A549 (cell line): ENCODE measurements around the gene SMYD4.

Source experiments
- ATOH8 ChIP-seq: fragments of 250-450 bp; sonication (Bioruptor Pico); IDR thresholded peaks from 2 replicates; pipeline ENCODE4 v1.5.0; 2020; ENCODE audit warnings: low read depth, mild to moderate bottlenecking, moderate library complexity
- CEBPB ChIP-seq, 2 experiments: fragments of >200 bp in 1 of 2; sonication (Bioruptor Twin) in 1 of 2; formaldehyde crosslinking in 1 of 2; IDR thresholded peaks; 2 replicates each; pipeline ENCODE4 v1.6.1; 2012 to 2016
- CTCF ChIP-seq: fragments of >200 bp; sonication (Bioruptor Twin); formaldehyde crosslinking; IDR thresholded peaks from 3 replicates; pipeline ENCODE4 v1.5.1; 2016
- E2F6 ChIP-seq: IDR thresholded peaks from 2 replicates; pipeline ENCODE4 v1.6.1; 2012; ENCODE audit warnings: low read depth, borderline replicate concordance
- EP300 ChIP-seq, 2 experiments: fragments of >200 bp; sonication (Bioruptor Twin); formaldehyde crosslinking; IDR thresholded peaks; 2 replicates in 1 of 2; 3 replicates in 1 of 2; pipeline ENCODE4 v1.6.1; 2016 to 2017
- MYC ChIP-seq: IDR thresholded peaks from 2 replicates; pipeline ENCODE4 v1.6.1; 2012; ENCODE audit warnings: mild to moderate bottlenecking, inconsistent platforms, low read length, improper control_type of control experiment, borderline replicate concordance
- POLR2A ChIP-seq: IDR thresholded peaks from 2 replicates; pipeline ENCODE4 v1.6.1; 2012; ENCODE audit warnings: mild to moderate bottlenecking, low read length
- RNF2 ChIP-seq: fragments of 200-600 bp; sonication (generic); IDR thresholded peaks from 2 replicates; pipeline ENCODE4 v1.6.1; 2016; ENCODE audit warnings: low read depth, mild to moderate bottlenecking, antibody characterized with exemption, moderate library complexity, borderline replicate concordance
- TP53 ChIP-seq: fragments of 250-450 bp; sonication (Bioruptor Pico); IDR thresholded peaks from 2 replicates; pipeline ENCODE4 v1.5.0; 2021; ENCODE audit warnings: mild to moderate bottlenecking, moderate library complexity
- ZFP36 ChIP-seq: fragments of 450-650 bp; IDR thresholded peaks from 2 replicates; pipeline ENCODE4 v1.6.1; 2014; ENCODE audit warnings: borderline replicate concordance; ENCODE audit not compliant: partially characterized antibody
- TF ChIP-seq, protein P1 (sequence below): IDR thresholded peaks from 2 replicates; pipeline ENCODE4 v1.6.1; 2012

- no peak for TF ChIP-seq CTCF
- TF ChIP-seq EP300 (IDR thresholded peaks at IDR 0.05) = no peak
- TF ChIP-seq POLR2A = no peak
- TF ChIP-seq, protein P1, sequence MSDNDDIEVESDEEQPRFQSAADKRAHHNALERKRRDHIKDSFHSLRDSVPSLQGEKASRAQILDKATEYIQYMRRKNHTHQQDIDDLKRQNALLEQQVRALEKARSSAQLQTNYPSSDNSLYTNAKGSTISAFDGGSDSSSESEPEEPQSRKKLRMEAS = no peak
- no peak for TF ChIP-seq ATOH8
- TF ChIP-seq E2F6 = no peak
- no peak for TF ChIP-seq ZFP36
- TF ChIP-seq MYC = no peak
- no peak for TF ChIP-seq TP53
- TF ChIP-seq RNF2 = no peak
- no peak for TF ChIP-seq CEBPB (IDR thresholded peaks at IDR 0.05)
These were observed 43.7 kb upstream of the SMYD4 start for GRCh38 chr17:1873418-1873817.
